HEK293 (cell line): ENCODE data around the gene KCNG3.
A peak's percentile ranks its signal among the peaks of the same experiment; 100 is the strongest.

Experiments used
- CTCF ChIA-PET: fragments of 350-600 bp; formaldehyde crosslinking; extraction: SDS; loops from one replicate; lab custom pipeline; 2021; ENCODE audit warnings: antibody characterized with exemption; lab: Yijun Ruan, JAX
- POLR2A ChIA-PET: fragments of 300-600 bp; formaldehyde crosslinking; extraction: SDS; loops from one replicate; lab custom pipeline; 2020; ENCODE audit warnings: antibody characterized with exemption, inconsistent platforms; lab: Yijun Ruan, JAX
- H3K27ac ChIP-seq: fragments of 200-500 bp; sonication (Bioruptor generic); 2 replicates; pipeline ENCODE4 v1.5.1; 2014; ENCODE audit warnings: low read depth, low read length, control low read depth, inconsistent platforms; ENCODE audit errors: extremely low read depth
- H3K36me3 ChIP-seq, 2 experiments: fragments of 200-500 bp in 1 of 2; sonication (Bioruptor generic) in 1 of 2; 1 replicate in 1 of 2; 2 replicates in 1 of 2; pipeline ENCODE4 v1.5.1; 2014 to 2017; ENCODE audit warnings: inconsistent platforms in 2 of 2, low read length in 2 of 2; ENCODE audit not compliant: control insufficient read depth in 2 of 2, insufficient read depth in 1 of 2
- H3K4me1 ChIP-seq: fragments of 200-500 bp; sonication (Bioruptor generic); 2 replicates; pipeline ENCODE4 v1.5.1; 2014; ENCODE audit warnings: mild to moderate bottlenecking, low read length, inconsistent platforms; ENCODE audit not compliant: control insufficient read depth, insufficient read depth
- H3K4me3 ChIP-seq: 2 replicates; pipeline ENCODE4 v1.5.1; 2011; ENCODE audit warnings: low read depth, mild to moderate bottlenecking, control low read depth, low read length, moderate library complexity
- H3K9me3 ChIP-seq: fragments of 200-500 bp; sonication (Bioruptor generic); 2 replicates; pipeline ENCODE4 v1.5.1; 2014; ENCODE audit warnings: low read depth, low read length, inconsistent platforms; ENCODE audit not compliant: control insufficient read depth, insufficient read depth
- KLF7 ChIP-seq: fragments of 450-650 bp; formaldehyde crosslinking; IDR thresholded peaks from 2 replicates; pipeline ENCODE4 v1.5.1; 2016; ENCODE audit warnings: missing biosample characterization, missing genetic modification characterization, borderline replicate concordance
- TSHZ1 ChIP-seq: fragments of 450-650 bp; formaldehyde crosslinking; IDR thresholded peaks from 2 replicates; pipeline ENCODE4 v1.5.1; 2016; ENCODE audit warnings: missing biosample characterization, missing genetic modification characterization, borderline replicate concordance
- ZBTB17 ChIP-seq: fragments of 450-650 bp; formaldehyde crosslinking; IDR thresholded peaks from 2 replicates; pipeline ENCODE4 v1.5.1; 2016; ENCODE audit warnings: missing biosample characterization, missing genetic modification characterization
- ZFP37 ChIP-seq: fragments of 450-650 bp; formaldehyde crosslinking; IDR thresholded peaks from 2 replicates; pipeline ENCODE4 v1.5.1; 2016; ENCODE audit warnings: missing biosample characterization, missing genetic modification characterization
- ZNF155 ChIP-seq: fragments of 450-650 bp; formaldehyde crosslinking; IDR thresholded peaks from 2 replicates; pipeline ENCODE4 v1.5.1; 2016; ENCODE audit warnings: missing biosample characterization, missing genetic modification characterization
- ZNF175 ChIP-seq: fragments of 450-650 bp; formaldehyde crosslinking; IDR thresholded peaks from 2 replicates; pipeline ENCODE4 v1.5.1; 2016; ENCODE audit warnings: missing biosample characterization, missing genetic modification characterization
- ZNF248 ChIP-seq: fragments of 450-650 bp; formaldehyde crosslinking; IDR thresholded peaks from 2 replicates; pipeline ENCODE4 v1.5.1; 2017; ENCODE audit warnings: missing biosample characterization, missing genetic modification characterization
- ZNF280D ChIP-seq: fragments of 450-650 bp; formaldehyde crosslinking; IDR thresholded peaks from 2 replicates; pipeline ENCODE4 v1.5.1; 2016; ENCODE audit warnings: missing biosample characterization, missing genetic modification characterization
- ZNF398 ChIP-seq: fragments of 450-650 bp; formaldehyde crosslinking; IDR thresholded peaks from 2 replicates; pipeline ENCODE4 v1.5.1; 2017; ENCODE audit warnings: missing biosample characterization, missing genetic modification characterization
- ZNF510 ChIP-seq: fragments of 450-650 bp; formaldehyde crosslinking; IDR thresholded peaks from 2 replicates; pipeline ENCODE4 v1.5.1; 2018; ENCODE audit warnings: mild to moderate bottlenecking, missing genetic modification characterization, missing biosample characterization; ENCODE audit not compliant: insufficient replicate concordance
- ZNF561 ChIP-seq: fragments of 450-650 bp; IDR thresholded peaks from 2 replicates; pipeline ENCODE4 v1.5.1; 2018; ENCODE audit warnings: missing biosample characterization, missing genetic modification characterization, borderline replicate concordance
- ZNF571 ChIP-seq: fragments of 450-650 bp; formaldehyde crosslinking; IDR thresholded peaks from 2 replicates; pipeline ENCODE4 v1.5.0; 2017; ENCODE audit warnings: missing biosample characterization, missing genetic modification characterization
- ZNF704 ChIP-seq: fragments of 450-650 bp; formaldehyde crosslinking; IDR thresholded peaks from 2 replicates; pipeline ENCODE4 v1.5.1; 2016; ENCODE audit warnings: missing biosample characterization, missing genetic modification characterization
- TF ChIP-seq, protein P1 (sequence below): fragments of 450-650 bp; formaldehyde crosslinking; IDR thresholded peaks from 2 replicates; pipeline ENCODE4 v1.5.1; 2016; ENCODE audit warnings: missing biosample characterization, missing genetic modification characterization

KCNG3 gene

GRCh38 chr2:42510608-42511243, 16.9 kb upstream of the KCNG3 start:
- no peak for TF ChIP-seq TSHZ1
- peak; percentile 40 for TF ChIP-seq ZNF398 (tag by site-specific recombination)
- TF ChIP-seq ZNF155 (tag by site-specific recombination) = no peak
- TF ChIP-seq KLF7 (tag by site-specific recombination) = no peak
- peak; percentile 54 for TF ChIP-seq ZBTB17 (tag by site-specific recombination)
- H3K4me1 ChIP-seq = 0 out of 2 replicates have a peak, but pooled peaks cover 4% of the 10 kb centered on the region
- CTCF ChIA-PET = interaction anchor here (0.6 to 1.6 kb wide), 4 partner anchors 84 to 657 kb away, joined by 3 to 6 read pairs (median 4); no protein-coding TSS in a partner anchor
- H3K36me3 ChIP-seq = no peaks in the 10 kb centered on the region
- H3K27ac ChIP-seq = no peak overlapping the region
- no peak overlapping the region for H3K4me3 ChIP-seq
- POLR2A ChIA-PET = no interaction called here
- no peaks in the 10 kb centered on the region for H3K9me3 ChIP-seq

DNA sequence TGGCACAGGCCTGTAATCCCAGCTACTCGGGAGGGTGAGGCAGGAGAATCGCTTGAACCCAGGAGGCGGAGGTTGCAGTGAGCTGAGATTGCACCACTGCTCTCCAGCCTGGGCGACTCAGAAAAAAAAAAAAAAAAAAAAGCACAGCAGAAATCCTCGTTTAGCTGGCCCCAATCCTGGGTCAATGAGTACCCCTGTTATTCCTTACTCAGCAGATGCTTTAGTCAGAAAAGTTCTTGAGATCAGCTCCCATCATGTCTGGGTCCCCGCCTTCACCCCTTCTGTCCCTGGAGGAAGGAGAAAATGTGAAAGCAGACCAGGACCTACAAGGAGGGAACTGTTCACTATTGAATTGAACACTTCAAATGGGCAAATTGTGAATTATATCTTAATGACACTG, 16.4 kb upstream of the KCNG3 start:
- H3K9me3 ChIP-seq = no peaks in the 10 kb centered on the region
- POLR2A ChIA-PET = interaction anchor here (0.6 kb wide), 1 partner anchor 78 kb away, joined by 4 read pairs; no protein-coding TSS in a partner anchor
- 0 out of 2 replicates have a peak, but pooled peaks cover 4% of the 10 kb centered on the region for H3K4me1 ChIP-seq
- CTCF ChIA-PET = interaction anchor here (0.7 to 0.8 kb wide), 2 partner anchors 153 to 656 kb away, joined by 3 read pairs; no protein-coding TSS in a partner anchor
- H3K4me3 ChIP-seq = no peak overlapping the region
- no peaks in the 10 kb centered on the region for H3K36me3 ChIP-seq
- no peak for TF ChIP-seq ZNF248 (tag by site-specific recombination)
- no peak for TF ChIP-seq ZNF280D (tag by site-specific recombination)
- no peak for TF ChIP-seq TSHZ1
- no peak for TF ChIP-seq ZNF561
- TF ChIP-seq ZNF175 (tag by site-specific recombination) = no peak
- TF ChIP-seq, protein P1, sequence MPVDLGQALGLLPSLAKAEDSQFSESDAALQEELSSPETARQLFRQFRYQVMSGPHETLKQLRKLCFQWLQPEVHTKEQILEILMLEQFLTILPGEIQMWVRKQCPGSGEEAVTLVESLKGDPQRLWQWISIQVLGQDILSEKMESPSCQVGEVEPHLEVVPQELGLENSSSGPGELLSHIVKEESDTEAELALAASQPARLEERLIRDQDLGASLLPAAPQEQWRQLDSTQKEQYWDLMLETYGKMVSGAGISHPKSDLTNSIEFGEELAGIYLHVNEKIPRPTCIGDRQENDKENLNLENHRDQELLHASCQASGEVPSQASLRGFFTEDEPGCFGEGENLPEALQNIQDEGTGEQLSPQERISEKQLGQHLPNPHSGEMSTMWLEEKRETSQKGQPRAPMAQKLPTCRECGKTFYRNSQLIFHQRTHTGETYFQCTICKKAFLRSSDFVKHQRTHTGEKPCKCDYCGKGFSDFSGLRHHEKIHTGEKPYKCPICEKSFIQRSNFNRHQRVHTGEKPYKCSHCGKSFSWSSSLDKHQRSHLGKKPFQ = no peak
- TF ChIP-seq ZNF571 (tag by site-specific recombination) = no peak
- no peak for TF ChIP-seq ZFP37 (tag by site-specific recombination)
- no peak for TF ChIP-seq ZNF704 (tag by site-specific recombination)
- TF ChIP-seq ZNF510 (tag by site-specific recombination) = no peak
- H3K27ac ChIP-seq = no peak overlapping the region
